H1 (cell line): Measurements from ENCODE around the gene TANC1. TPM values are rescaled to one million over a fixed set of nuclear protein-coding genes. Genes with fewer than 3 reads are reported as not detected.

ENCODE experiments used
- CHD2 ChIP-seq: IDR thresholded peaks from 2 replicates; pipeline ENCODE4 v1.6.1; 2012; ENCODE audit warnings: low read length, improper control_type of control experiment
- HDAC6 ChIP-seq: IDR thresholded peaks from one replicate; pipeline ENCODE4 v1.7.1; 2012; ENCODE audit warnings: low read depth, mild to moderate bottlenecking, inconsistent platforms, low read length, moderate library complexity
- KDM4A ChIP-seq: IDR thresholded peaks from one replicate; pipeline ENCODE4 v1.7.1; 2012; ENCODE audit warnings: low read depth, mild to moderate bottlenecking, moderate library complexity, low read length, inconsistent platforms; ENCODE audit not compliant: severe bottlenecking
- RBBP5 ChIP-seq: IDR thresholded peaks from 2 replicates; pipeline ENCODE4 v1.7.1; 2012; ENCODE audit warnings: low read depth, mild to moderate bottlenecking, inconsistent platforms, low read length, moderate library complexity, borderline replicate concordance
- RXRA ChIP-seq: IDR thresholded peaks from 2 replicates; pipeline ENCODE4 v1.6.1; 2011; ENCODE audit warnings: low read depth, mild to moderate bottlenecking, low read length, moderate library complexity; ENCODE audit not compliant: insufficient read depth
- USF2 ChIP-seq: IDR thresholded peaks from 2 replicates; pipeline ENCODE4 v1.6.1; 2011; ENCODE audit warnings: low read length, improper control_type of control experiment
- polyA plus RNA-seq, 7 experiments: library from polyadenylated mRNA; depleted of rRNA in 3 of 7; stranded (reverse) in 5 of 7; unstranded in 2 of 7; fragments of >200 nt in 5 of 7; fragments of 200-250 nt in 2 of 7; gene quantifications; 1 replicate in 5 of 7; 2 replicates in 1 of 7; 4 replicates in 1 of 7; pipeline versions ENCODE4 v1.2.1 to v1.2.3, GENCODE V29; 2011 to 2013; ENCODE audit warnings: missing spikeins in 2 of 7, mixed read lengths in 2 of 7
- total RNA-seq: library from RNA; stranded (reverse); fragmentation: NEBNext Ultra II Directional; extraction: Animal tissue kit (Norgen Biotek cat#: 25700); gene quantifications from 2 replicates; pipeline ENCODE4 v1.2.1, GENCODE V29; 2021

The TANC1 gene
- total and polyA plus RNA-seq, 2 of the 8 experiments (the other 6 are each of a cell fraction or from before 2014, with no cell fraction given): 4.1 to 7.6 TPM

- TF ChIP-seq USF2 (no peak), RBBP5 (no peak), CHD2 (no peak), RXRA (no peak), KDM4A (no peak), HDAC6 (no peak)
Measured at GRCh38 chr2:159232456-159233170, 264.2 kb downstream of the TANC1 start (continued).
